Colonic mucosa (tissue), 4 donors: ENCODE measurements around the gene SCAMP4. TPM values are rescaled to one million over a fixed set of nuclear protein-coding genes. Genes with fewer than 3 reads are reported as not detected.

ENCODE experiments used
- DNase-seq: peaks from one replicate; pipeline ENCODE4 v3.0.0-alpha.2; 2020
- H3K27ac ChIP-seq: fragments of 200-600 bp; one replicate; pipeline ENCODE4 v1.8.0; 2021
- H3K27me3 ChIP-seq: fragments of 200-600 bp; one replicate; pipeline ENCODE4 v1.8.0; 2021
- H3K36me3 ChIP-seq: fragments of 200-600 bp; one replicate; pipeline ENCODE4 v1.8.0; 2021
- H3K4me1 ChIP-seq: fragments of 200-600 bp; one replicate; pipeline ENCODE4 v1.8.0; 2021; ENCODE audit warnings: mild to moderate bottlenecking
- H3K4me3 ChIP-seq: fragments of 200-600 bp; one replicate; pipeline ENCODE4 v1.8.0; 2021
- H3K9ac ChIP-seq, 2 donors: one replicate each; pipeline ENCODE4 v1.7.0; 2013; ENCODE audit warnings: control low read depth in 2 of 2, low read depth in 2 of 2, low read length in 2 of 2
- H3K9me3 ChIP-seq: fragments of 200-600 bp; one replicate; pipeline ENCODE4 v1.8.0; 2021
- CTCF ChIP-seq: fragments of 200-600 bp; IDR thresholded peaks from one replicate; pipeline ENCODE4 v1.8.0; 2022; ENCODE audit warnings: antibody characterized with exemption, mild to moderate bottlenecking
- intact Hi-C: fragments of 100-400 bp; cut with DNase I; formaldehyde crosslinking; loops from one replicate; pipeline ENCODE4 v1.14.1; 2022
- total RNA-seq, 2 donors: library from RNA; stranded (reverse); fragmentation: NEBNext Ultra II Directional in 1 of 2; extraction: Animal tissue kit (Norgen Biotek cat#: 25700) in 1 of 2; gene quantifications; one replicate each; pipeline ENCODE4 v1.2.1, GENCODE V29; 2021
- donor health status: healthy.
- donor health status: DM: no; HTN: no; CAD: no.
- donor health status: DM: no; HTN: no; CAD: no.

Gene SCAMP4
- total RNA-seq, 2 donors from 2014 or later = 57.4 to 91.8 TPM

- H3K27ac ChIP-seq = no peak overlapping the region
- H3K36me3 ChIP-seq = peaks cover 11% of the 10 kb centered on the region
- no peaks in the 10 kb centered on the region for H3K9me3 ChIP-seq
- H3K4me1 ChIP-seq = peaks cover 9% of the 10 kb centered on the region
- no peak overlapping the region for H3K4me3 ChIP-seq
- H3K9ac ChIP-seq = no peak overlapping the region
- TF ChIP-seq CTCF = no peak
- intact Hi-C loops = no loop called here
- no peaks in the 10 kb centered on the region for H3K27me3 ChIP-seq
- DNase-seq = no peak
Observed at GRCh38 chr19:1909761-1910080, 4.5 kb downstream of the SCAMP4 start.

DNA sequence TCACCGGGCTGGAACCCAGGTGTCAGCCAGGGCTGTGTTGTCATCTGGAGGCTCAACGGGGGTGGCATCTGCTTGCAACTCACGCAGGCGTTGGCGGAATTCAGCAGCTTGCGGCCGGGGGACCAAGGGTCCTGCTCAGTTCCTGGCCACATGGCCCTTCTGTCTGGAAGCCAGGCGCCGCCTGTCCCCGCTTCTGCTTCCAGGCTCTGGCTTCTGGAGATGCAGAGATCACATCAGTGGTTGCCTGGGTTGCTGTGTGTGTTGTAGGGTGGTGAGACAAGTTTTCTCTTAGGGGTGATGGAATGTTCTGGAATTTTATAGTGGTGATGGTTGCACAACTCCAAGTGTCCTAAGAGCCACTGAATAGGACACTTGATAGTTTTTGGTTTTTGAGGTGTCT, 5.0 kb downstream of the SCAMP4 start:
- Histone ChIP-seq H3K27ac (no peak overlapping the region), H3K36me3 (peaks cover 11% of the 10 kb centered on the region), H3K4me3 (no peak overlapping the region), H3K9me3 (no peaks in the 10 kb centered on the region), H3K9ac (no peak overlapping the region), H3K27me3 (no peaks in the 10 kb centered on the region), H3K4me1 (peaks cover 9% of the 10 kb centered on the region)
- TF ChIP-seq CTCF = no peak
- intact Hi-C loops = no loop called here
- no peak for DNase-seq

GRCh38 chr19:1911098-1911497, 5.9 kb downstream of the SCAMP4 start:
- H3K9ac ChIP-seq = no peak overlapping the region
- no peak overlapping the region for H3K4me3 ChIP-seq
- no peaks in the 10 kb centered on the region for H3K27me3 ChIP-seq
- no peaks in the 10 kb centered on the region for H3K9me3 ChIP-seq
- H3K4me1 ChIP-seq = peaks cover 6% of the 10 kb centered on the region
- TF ChIP-seq CTCF = no peak
- intact Hi-C loops = no loop called here
- peaks cover 11% of the 10 kb centered on the region for H3K36me3 ChIP-seq
- no peak overlapping the region for H3K27ac ChIP-seq
- DNase-seq = no peak

DNA sequence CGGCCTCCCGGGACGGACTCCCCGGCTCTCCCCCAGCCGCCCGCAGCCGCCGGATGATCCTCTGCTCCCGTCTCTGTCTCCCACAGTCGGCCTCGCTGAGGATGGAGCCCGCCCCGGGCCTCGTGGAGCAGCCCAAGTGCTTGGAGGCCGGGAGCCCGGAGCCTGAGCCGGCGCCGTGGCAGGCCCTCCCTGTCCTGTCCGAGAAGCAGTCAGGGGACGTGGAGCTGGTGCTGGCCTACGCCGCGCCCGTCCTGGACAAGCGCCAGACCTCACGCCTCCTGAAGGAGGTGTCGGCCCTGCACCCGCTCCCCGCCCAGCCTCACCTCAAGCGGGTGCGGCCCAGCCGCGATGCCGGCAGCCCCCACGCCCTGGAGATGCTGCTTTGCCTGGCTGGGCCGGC, 6.8 kb downstream of the SCAMP4 start:
- intact Hi-C loops = no loop called here

DNA sequence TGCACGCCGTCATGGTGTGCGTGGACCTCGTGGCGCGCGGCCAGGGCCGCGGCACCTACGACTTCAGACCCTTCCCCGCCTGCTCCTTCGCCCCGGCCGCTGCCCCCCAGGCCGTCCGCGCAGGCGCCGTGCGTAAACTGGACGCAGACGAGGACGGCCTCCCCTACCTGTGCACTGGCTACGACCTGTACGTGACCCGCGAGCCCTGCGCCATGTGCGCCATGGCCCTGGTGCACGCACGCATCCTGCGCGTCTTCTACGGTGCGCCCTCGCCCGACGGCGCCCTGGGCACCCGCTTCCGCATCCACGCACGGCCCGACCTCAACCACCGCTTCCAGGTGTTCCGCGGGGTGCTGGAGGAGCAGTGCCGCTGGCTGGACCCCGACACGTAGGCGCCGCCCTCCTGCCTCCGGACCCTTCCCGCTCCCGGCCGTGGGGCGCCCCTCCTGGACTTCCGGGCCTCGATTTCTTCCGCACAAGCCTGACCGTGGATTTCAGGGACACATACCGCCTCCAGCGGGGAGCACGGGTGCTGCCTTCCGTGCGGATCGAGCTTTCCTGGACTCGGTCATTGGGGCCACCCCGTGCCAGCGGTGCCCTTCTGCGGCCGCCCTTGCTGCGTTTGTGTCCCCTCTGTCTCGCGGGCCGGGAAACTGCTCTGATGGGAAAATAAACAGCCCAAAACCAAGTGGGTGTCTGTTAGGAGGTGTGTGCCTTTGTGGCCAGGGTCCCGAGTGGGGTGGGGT, 7.7 kb downstream of the SCAMP4 start:
- H3K27ac ChIP-seq = no peak overlapping the region
- H3K36me3 ChIP-seq = peaks cover 11% of the 10 kb centered on the region
- no peaks in the 10 kb centered on the region for H3K9me3 ChIP-seq
- H3K4me3 ChIP-seq = no peak overlapping the region
- no peak for DNase-seq
- peaks cover 4% of the 10 kb centered on the region for H3K4me1 ChIP-seq
- no peak for TF ChIP-seq CTCF
- no peak overlapping the region for H3K9ac ChIP-seq
- intact Hi-C loops = no loop called here
- no peaks in the 10 kb centered on the region for H3K27me3 ChIP-seq

More for the DNA sequence above, 6.8 kb downstream of the SCAMP4 start:
- H3K4me3 ChIP-seq = peak overlapping the region; percentile 8
- TF ChIP-seq CTCF = no peak
- peak overlapping the region; percentile 42 for H3K27ac ChIP-seq
- peak; percentile 93 for DNase-seq
- no peaks in the 10 kb centered on the region for H3K9me3 ChIP-seq
- peaks cover 11% of the 10 kb centered on the region for H3K36me3 ChIP-seq
- no peak overlapping the region for H3K9ac ChIP-seq
- H3K27me3 ChIP-seq = no peaks in the 10 kb centered on the region
- peaks cover 4% of the 10 kb centered on the region for H3K4me1 ChIP-seq
